Measurements from ENCODE around the gene CYSTM1. TPM values are rescaled to one million over a fixed set of nuclear protein-coding genes. Genes with fewer than 3 reads are reported as not detected.
A peak's percentile ranks its signal among the peaks of the same experiment; 100 is the strongest.

Gene CYSTM1
- total and polyA plus RNA-seq, 2 experiments from 2014 or later = 16.0 to 42.3 TPM

DNA sequence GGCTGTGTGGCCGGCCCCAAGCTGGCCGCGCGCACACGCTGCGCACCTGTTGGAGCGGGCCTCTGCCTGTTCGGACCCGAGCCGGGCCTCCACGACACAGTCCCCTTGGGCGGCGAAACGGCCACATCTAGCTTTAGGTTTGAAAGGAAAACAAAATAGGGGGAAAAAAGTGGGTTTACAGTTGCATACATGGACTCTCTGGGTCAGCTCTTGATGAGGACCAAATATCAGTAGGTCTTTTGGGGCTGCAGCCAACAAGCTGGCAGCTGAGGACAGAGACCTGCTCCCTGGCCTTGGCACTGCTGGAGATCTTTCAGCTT is 28.5 kb upstream of the CYSTM1 start:
- Histone ChIP-seq H2AFZ (no peak overlapping the region), H3F3A (ENCODE audit: insufficient read depth) (peaks cover 5% of the 10 kb centered on the region; the same call in 1 of the 2 replicates), H3K27me3 (replicated peaks; ENCODE audit: insufficient read depth) (no peaks in the 10 kb centered on the region), H3K27ac (no peak overlapping the region), H3K4me3 (no peak overlapping the region), H3K36me3 (ENCODE audit: low read depth) (no peaks in the 10 kb centered on the region), H3K79me2 (ENCODE audit: insufficient read depth) (peaks cover 44% of the 10 kb centered on the region), H3K9ac (no peak overlapping the region), H3K4me2 (ENCODE audit: unreplicated experiment) (no peak overlapping the region), H3K9me2 (ENCODE audit: insufficient read depth) (no peaks in the 10 kb centered on the region), H3K4me1 (ENCODE audit: insufficient read depth) (peaks cover 4% of the 10 kb centered on the region), H3K9me3 (ENCODE audit: low read depth) (no peaks in the 10 kb centered on the region), H4K20me1 (ENCODE audit: insufficient read depth) (peaks cover 11% of the 10 kb centered on the region; the same call in 1 of the 2 replicates)
- WGBS, 2 experiments (ENCODE audit: low coverage in 1 of 2, low lambda C conversion rate in 2 of 2, missing lambda C conversion rate in 2 of 2) = 87 to 88% methylated on average over 13 to 14 of the region's 14 CpGs
- DNase-seq = no peak
- in situ Hi-C loops (cut with MboI) = no loop called here
- no peak for TF ChIP-seq EZH2 (IDR thresholded peaks at IDR 0.05; ENCODE audit: insufficient read depth, poor library complexity, severe bottlenecking)
- TF ChIP-seq EZH2phosphoT487 (IDR thresholded peaks at IDR 0.05; ENCODE audit: insufficient read depth, low read depth) = no peak

- Histone ChIP-seq H3K9me2 (ENCODE audit: insufficient read depth) (no peaks in the 10 kb centered on the region), H3K9me3 (ENCODE audit: low read depth) (no peaks in the 10 kb centered on the region), H2AFZ (no peak overlapping the region), H3K27me3 (replicated peaks; ENCODE audit: insufficient read depth) (no peaks in the 10 kb centered on the region), H3F3A (ENCODE audit: insufficient read depth) (peaks cover 5% of the 10 kb centered on the region; the same call in 1 of the 2 replicates), H3K27ac (no peak overlapping the region), H3K9ac (no peak overlapping the region), H4K20me1 (ENCODE audit: insufficient read depth) (peaks cover 11% of the 10 kb centered on the region; the same call in 1 of the 2 replicates), H3K4me3 (no peak overlapping the region), H3K4me2 (ENCODE audit: unreplicated experiment) (no peak overlapping the region), H3K79me2 (ENCODE audit: insufficient read depth) (peaks cover 36% of the 10 kb centered on the region), H3K4me1 (ENCODE audit: insufficient read depth) (peaks cover 3% of the 10 kb centered on the region; the same call in 1 of the 2 replicates), H3K36me3 (ENCODE audit: low read depth) (no peaks in the 10 kb centered on the region)
- DNase-seq = no peak
- WGBS, 2 experiments (ENCODE audit: low coverage in 1 of 2, low lambda C conversion rate in 2 of 2, missing lambda C conversion rate in 2 of 2) = 100% methylated on average over 1 of the region's 1 CpG
- TF ChIP-seq EZH2phosphoT487 (IDR thresholded peaks at IDR 0.05; ENCODE audit: insufficient read depth, low read depth) (no peak), EZH2 (IDR thresholded peaks at IDR 0.05; ENCODE audit: insufficient read depth, poor library complexity, severe bottlenecking) (no peak)
- in situ Hi-C loops (cut with MboI) = no loop called here
Observed at GRCh38 chr5:140147460-140147859, 27.5 kb upstream of the CYSTM1 start.

GRCh38 chr5:140148508-140148907 is 26.5 kb upstream of the CYSTM1 start:
- H3K9ac ChIP-seq = no peak overlapping the region
- peaks cover 25% of the 10 kb centered on the region for H3K79me2 ChIP-seq (ENCODE audit: insufficient read depth)
- no peak overlapping the region for H2AFZ ChIP-seq
- TF ChIP-seq EZH2phosphoT487 (IDR thresholded peaks at IDR 0.05; ENCODE audit: insufficient read depth, low read depth) = no peak
- TF ChIP-seq EZH2 (IDR thresholded peaks at IDR 0.05; ENCODE audit: insufficient read depth, poor library complexity, severe bottlenecking) = no peak
- no peak overlapping the region for H3K4me2 ChIP-seq (ENCODE audit: unreplicated experiment)
- DNase-seq = peak; percentile 56
- no peaks in the 10 kb centered on the region for H3K9me3 ChIP-seq (ENCODE audit: low read depth)
- H3K4me3 ChIP-seq = no peak overlapping the region
- in situ Hi-C loops (cut with MboI) = no loop called here
- WGBS, 2 experiments (ENCODE audit: low coverage in 1 of 2, low lambda C conversion rate in 2 of 2, missing lambda C conversion rate in 2 of 2) = 24 to 36% methylated on average over 6 of the region's 6 CpGs
- peaks cover 11% of the 10 kb centered on the region; the same call in 1 of the 2 replicates for H4K20me1 ChIP-seq (ENCODE audit: insufficient read depth)
- H3F3A ChIP-seq (ENCODE audit: insufficient read depth) = peaks cover 5% of the 10 kb centered on the region; the same call in 1 of the 2 replicates
- H3K4me1 ChIP-seq (ENCODE audit: insufficient read depth) = peaks cover 3% of the 10 kb centered on the region; the same call in 1 of the 2 replicates
- no peaks in the 10 kb centered on the region for H3K36me3 ChIP-seq (ENCODE audit: low read depth)
- H3K27me3 ChIP-seq (replicated peaks; ENCODE audit: insufficient read depth) = no peaks in the 10 kb centered on the region
- no peak overlapping the region for H3K27ac ChIP-seq
- no peaks in the 10 kb centered on the region for H3K9me2 ChIP-seq (ENCODE audit: insufficient read depth)

GRCh38 chr5:140150201-140150600 is 24.8 kb upstream of the CYSTM1 start:
- H3K27ac ChIP-seq = no peak overlapping the region
- peaks cover 3% of the 10 kb centered on the region; the same call in 1 of the 2 replicates for H3K4me1 ChIP-seq (ENCODE audit: insufficient read depth)
- H3K79me2 ChIP-seq (ENCODE audit: insufficient read depth) = peaks cover 19% of the 10 kb centered on the region; the same call in 1 of the 2 replicates
- WGBS, 2 experiments (ENCODE audit: low coverage in 1 of 2, low lambda C conversion rate in 2 of 2, missing lambda C conversion rate in 2 of 2) = 68 to 82% methylated on average over 2 of the region's 2 CpGs
- in situ Hi-C loops (cut with MboI) = loop anchor here (25.0 kb wide), 1 partner anchor 363 kb away; the partner anchor contains the start of gene PSD2
- no peaks in the 10 kb centered on the region for H3K9me2 ChIP-seq (ENCODE audit: insufficient read depth)
- no peak overlapping the region for H3K4me2 ChIP-seq (ENCODE audit: unreplicated experiment)
- no peak for DNase-seq
- H4K20me1 ChIP-seq (ENCODE audit: insufficient read depth) = peaks cover 2% of the 10 kb centered on the region; the same call in 1 of the 2 replicates
- no peak overlapping the region for H3K9ac ChIP-seq
- no peaks in the 10 kb centered on the region for H3K36me3 ChIP-seq (ENCODE audit: low read depth)
- no peaks in the 10 kb centered on the region for H3K9me3 ChIP-seq (ENCODE audit: low read depth)
- TF ChIP-seq EZH2 (IDR thresholded peaks at IDR 0.05; ENCODE audit: insufficient read depth, poor library complexity, severe bottlenecking) (no peak), EZH2phosphoT487 (IDR thresholded peaks at IDR 0.05; ENCODE audit: insufficient read depth, low read depth) (no peak)
- no peak overlapping the region for H2AFZ ChIP-seq
- H3K4me3 ChIP-seq = no peak overlapping the region
- peaks cover 5% of the 10 kb centered on the region; the same call in 1 of the 2 replicates for H3F3A ChIP-seq (ENCODE audit: insufficient read depth)
- no peaks in the 10 kb centered on the region for H3K27me3 ChIP-seq (replicated peaks; ENCODE audit: insufficient read depth)

Data from GM23248 (cell line).